Mammary epithelial cell (primary cell): ENCODE results near the gene ZNF57.
"Not testable (repeated sequence)": the region's sequence is repeated elsewhere in the genome, so short reads cannot be mapped to it uniquely, and the experiment has no call there.

Source experiments
- EZH2 ChIP-seq: IDR thresholded peaks from 2 replicates; pipeline ENCODE4 v1.6.1; 2012; ENCODE audit warnings: low read length, inconsistent platforms, borderline replicate concordance
- TF ChIP-seq, protein P1 (sequence below), 2 donors: IDR thresholded peaks in 1 of 2; conservative IDR thresholded peaks in 1 of 2; 2 replicates each; pipeline ENCODE4 v1.5.1; 2011 to 2012; ENCODE audit warnings: inconsistent platforms in 2 of 2, low read length in 2 of 2, mild to moderate bottlenecking in 2 of 2, control low read depth in 1 of 2, low read depth in 1 of 2; ENCODE audit not compliant: insufficient read depth in 1 of 2; ENCODE audit errors: extremely low read depth in 1 of 2

DNA sequence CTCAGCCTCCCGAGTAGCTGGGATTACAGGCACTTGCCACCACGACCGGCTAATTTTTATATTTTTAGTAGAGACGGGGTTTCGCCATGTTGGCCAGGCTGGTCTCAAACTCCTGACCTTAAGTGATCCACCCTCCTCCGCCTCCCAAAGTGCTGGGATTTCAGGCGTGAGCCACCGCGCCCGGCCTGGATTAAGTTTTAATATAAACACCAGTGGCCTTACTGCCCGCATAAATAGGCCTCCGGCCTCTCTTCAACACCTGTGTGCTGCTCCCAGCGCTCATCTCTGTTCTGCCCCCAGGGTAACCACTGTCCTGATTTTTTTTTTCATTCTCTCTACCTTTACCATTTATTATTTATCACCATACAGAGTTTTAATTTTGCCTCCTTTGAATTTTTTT lies 2.6 kb downstream of the ZNF57 start:
- not testable (repeated sequence) for TF ChIP-seq EZH2
- TF ChIP-seq, protein P1, sequence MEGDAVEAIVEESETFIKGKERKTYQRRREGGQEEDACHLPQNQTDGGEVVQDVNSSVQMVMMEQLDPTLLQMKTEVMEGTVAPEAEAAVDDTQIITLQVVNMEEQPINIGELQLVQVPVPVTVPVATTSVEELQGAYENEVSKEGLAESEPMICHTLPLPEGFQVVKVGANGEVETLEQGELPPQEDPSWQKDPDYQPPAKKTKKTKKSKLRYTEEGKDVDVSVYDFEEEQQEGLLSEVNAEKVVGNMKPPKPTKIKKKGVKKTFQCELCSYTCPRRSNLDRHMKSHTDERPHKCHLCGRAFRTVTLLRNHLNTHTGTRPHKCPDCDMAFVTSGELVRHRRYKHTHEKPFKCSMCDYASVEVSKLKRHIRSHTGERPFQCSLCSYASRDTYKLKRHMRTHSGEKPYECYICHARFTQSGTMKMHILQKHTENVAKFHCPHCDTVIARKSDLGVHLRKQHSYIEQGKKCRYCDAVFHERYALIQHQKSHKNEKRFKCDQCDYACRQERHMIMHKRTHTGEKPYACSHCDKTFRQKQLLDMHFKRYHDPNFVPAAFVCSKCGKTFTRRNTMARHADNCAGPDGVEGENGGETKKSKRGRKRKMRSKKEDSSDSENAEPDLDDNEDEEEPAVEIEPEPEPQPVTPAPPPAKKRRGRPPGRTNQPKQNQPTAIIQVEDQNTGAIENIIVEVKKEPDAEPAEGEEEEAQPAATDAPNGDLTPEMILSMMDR (conservative IDR thresholded peaks at IDR 0.05 in 1 of 2, IDR thresholded peaks at IDR 0.05 in 1 of 2; ENCODE audit: extremely low read depth in 1 of 2, insufficient read depth in 1 of 2, low read depth in 1 of 2, low read length in 2 of 2): not testable (repeated sequence)
